ENCODE results near the gene NAV2.
"Not testable (repeated sequence)": the region's sequence is repeated elsewhere in the genome, so short reads cannot be mapped to it uniquely, and the experiment has no call there.

Gene NAV2

DNA sequence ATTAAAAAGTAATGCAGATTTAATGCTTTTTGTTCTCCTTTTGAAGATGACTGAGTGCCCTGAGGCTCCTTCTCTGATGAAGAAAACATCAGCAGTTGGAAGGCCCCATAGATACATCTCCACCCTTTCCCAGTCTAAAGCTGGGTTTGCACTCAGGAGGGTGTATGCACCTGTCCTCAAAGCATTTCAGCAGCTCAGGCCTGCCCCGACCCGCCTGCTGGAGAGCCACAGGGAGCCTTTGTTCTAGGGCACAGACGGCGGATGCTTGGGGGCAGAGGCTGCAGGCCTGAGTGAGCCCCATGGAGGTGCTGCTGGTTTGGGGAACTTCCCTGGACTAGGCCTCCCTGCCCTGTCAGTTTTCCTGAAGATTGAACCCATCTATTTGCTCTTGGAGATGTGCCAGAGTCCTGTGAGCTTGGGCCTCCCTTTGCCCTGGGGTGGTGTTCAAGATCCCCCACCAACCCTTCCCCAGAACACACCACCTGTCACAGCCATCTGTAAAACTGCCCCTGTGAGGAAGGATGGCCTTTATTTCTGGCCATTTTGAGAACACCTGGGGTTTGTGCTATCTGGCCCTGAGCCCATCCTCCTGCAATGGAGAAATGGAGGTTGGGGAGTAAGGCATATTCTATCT, 160.0 kb downstream of the NAV2 start:
- no peak for DNase-seq

DNA sequence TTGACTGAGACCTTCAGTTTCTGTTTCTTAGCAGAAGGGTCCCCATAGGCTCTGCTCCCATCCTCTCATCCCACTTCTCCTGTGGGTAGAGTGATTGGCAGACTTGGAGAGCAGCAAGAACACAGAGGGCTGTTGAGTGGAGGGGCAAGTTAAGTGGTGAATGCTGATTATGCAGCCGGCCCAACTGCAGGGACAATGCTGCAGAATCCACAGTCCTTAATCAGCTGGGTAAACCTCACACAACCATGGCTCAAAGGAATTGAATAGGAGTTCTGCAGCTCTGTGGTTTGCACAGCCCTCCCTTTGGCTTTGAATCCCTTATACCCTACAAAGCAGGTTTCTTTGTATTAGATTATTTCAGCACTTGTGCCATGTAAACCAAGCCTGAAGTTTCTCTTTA, 161.1 kb downstream of the NAV2 start:
- DNase-seq = no peak

DNA sequence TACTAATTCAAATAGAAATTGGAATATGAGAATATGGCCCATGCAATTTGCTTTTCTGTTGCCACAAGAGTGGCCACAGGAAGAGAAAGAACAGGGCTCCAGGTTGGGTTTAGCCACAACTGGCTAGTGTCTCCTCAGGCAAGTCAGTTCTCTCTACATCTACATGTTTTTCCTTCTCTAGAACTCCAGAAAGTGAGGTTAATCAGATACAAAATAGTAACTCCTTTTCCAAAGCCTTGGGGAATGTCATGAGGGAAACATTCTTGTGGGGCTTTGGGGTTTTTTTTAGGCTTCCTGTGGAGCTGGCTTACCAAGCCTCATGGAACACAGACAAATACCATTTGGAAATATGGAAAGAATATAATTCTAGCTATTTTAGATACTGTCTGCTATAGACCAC, 161.6 kb downstream of the NAV2 start:
- DNase-seq = no peak

DNA sequence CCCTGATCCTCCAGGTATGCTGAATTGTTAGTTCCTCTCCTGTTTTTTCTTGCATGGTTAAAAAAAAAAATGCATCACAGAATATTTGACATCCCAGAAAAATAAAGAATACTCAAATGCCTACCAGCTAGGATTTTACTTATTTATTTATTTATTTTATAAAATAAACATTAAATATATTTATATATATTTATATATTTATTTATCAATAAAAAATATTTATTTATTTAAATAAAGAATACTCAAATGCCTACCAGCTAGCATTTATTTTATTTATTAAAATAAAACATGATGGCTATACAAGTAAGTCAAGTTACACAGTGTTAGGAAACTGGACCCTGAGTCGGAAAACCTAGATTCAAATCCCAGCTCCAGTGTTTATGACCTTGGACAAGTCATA, 164.1 kb downstream of the NAV2 start:
- no peak for DNase-seq

DNA sequence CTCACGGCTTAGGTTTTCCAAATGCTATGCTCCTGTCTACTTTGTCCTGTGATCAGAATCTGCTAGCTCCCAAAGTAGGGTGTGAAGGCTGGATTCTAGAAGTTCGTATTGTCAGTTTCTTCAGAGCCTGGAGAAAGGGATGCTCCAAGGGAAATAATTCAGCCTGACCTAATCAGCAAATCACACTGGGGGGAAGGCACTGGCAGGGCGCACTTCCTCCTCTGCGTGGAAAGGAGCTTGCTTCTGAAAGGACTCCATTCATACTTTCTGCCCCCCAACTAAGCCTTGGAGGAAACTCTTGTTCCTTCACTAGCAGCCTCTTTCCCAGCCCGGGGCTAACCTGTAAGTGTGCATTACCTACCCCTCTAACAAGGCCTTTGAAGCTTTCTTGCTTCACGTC, 165.9 kb downstream of the NAV2 start:
- no peak for DNase-seq

DNA sequence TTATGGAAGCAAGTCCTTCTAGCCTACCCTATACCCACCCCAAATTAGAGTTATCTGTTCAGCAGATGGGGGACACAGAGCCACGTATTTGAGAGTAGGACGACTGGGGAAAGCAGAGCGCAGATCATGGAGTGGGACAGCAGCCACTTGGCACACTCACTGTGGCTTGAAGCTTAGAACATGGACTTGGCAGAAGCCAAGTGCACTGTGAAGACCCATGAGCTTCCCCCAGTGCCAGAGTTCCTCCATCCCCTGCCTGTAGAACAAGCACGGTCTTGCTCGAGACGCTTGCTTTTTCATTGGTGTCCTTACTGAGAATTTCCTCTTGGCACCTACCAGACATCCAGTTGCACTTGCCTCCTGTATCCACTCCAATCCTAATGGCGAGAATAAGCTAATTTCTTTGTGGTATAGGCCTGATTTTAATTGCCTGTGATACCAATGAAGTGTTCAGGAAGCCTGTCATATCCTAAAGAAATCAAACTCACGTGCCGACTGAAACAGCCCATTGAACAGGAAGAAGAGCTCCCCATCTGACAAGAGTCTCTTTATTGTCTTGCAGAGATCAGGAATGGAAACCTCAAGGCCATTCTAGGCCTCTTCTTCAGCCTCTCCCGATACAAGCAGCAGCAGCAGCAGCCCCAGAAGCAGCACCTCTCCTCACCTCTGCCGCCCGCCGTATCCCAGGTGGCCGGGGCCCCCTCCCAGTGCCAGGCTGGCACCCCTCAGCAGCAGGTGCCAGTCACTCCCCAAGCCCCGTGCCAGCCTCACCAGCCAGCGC, 166.9 kb downstream of the NAV2 start:
- no peak for DNase-seq

DNA sequence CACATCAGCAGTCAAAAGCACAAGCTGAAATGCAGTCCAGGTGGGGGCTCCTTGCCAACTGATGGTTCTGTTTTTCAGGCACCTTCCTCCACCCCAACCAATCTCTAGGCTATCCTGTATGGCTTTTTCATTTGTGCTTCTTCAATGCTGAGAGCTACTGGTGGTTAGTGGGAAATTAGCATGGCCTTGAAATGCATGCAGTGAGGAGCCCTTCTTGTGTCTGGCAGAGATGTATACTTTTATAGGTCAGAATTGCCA, 167.4 kb downstream of the NAV2 start:
- DNase-seq = no peak

DNA sequence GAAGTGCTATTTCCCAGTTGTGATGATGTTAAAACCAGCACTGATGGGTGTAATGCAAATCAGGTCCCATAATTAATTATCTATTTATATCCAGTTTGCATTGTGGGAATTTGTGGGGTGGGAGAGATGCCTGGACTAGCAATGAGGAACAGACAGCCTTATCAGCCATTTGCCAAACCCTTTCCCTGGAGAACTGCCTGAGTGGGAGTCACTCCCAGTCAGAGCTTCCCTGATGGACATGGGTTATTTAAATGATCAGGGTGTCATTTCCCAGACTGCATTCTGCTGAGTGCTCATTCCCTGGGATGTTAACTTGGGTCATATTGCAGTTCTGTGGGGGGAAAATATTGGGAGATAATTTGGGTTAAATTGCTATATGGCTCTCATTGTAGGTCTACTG, 168.5 kb downstream of the NAV2 start:
- DNase-seq = no peak

DNA sequence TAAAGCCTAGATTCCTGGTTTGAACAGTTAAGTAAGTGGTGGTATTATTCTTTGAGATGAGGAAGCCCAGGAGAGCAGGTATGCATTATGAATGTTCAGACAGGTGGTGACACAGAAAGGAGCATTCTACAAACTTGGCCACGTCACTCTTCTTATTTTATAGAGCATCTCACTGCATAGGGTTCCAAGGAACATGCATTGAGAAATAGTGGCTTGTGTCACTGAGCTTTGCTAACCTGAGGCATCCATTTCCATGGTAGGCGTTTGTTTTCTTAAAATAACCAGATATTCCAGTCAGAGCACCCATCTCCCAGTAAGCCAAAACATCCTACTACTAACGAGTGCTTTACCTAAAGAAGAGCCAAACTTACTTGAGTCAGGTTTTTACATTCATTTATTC, 169.7 kb downstream of the NAV2 start:
- no peak for DNase-seq

DNA sequence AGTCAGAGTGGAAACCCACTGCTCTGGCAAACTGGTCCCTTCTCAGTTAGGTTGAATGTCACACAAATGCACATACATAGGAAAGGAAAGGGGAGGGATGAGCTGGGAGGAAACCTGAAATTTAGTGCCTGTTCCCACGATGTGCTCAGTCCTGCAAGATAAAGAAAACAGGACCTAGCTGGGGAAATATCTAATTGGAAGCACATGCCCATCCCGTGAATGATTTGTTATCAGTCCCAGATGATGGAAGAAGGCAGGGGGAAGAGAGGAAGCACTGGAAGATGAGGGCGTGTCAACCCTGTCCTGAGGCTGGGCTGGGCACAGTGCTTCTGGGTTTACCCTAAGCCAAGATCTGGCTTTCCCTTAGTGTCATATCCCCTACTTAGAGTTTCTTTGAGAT, 173.9 kb downstream of the NAV2 start:
- no peak for DNase-seq

DNA sequence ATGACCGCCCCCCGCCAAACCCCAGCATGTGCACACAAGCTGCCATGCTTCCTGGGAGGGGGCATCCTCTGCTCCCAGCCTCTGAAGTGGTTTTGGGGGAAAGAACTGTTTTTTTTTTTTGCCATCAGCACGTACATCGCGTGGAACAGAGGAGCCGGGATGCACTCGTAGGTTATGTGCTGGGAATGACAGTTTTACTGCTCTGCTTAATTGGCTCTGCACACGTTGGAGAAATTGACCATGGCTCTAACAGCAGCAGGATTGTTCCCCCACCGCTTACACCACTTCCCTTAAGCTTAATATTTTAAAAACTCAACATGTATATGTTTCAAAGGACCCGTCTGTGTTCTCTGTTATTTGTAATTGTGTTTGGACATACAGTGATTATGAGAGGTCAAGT, 175.2 kb downstream of the NAV2 start:
- no peak for DNase-seq

DNA sequence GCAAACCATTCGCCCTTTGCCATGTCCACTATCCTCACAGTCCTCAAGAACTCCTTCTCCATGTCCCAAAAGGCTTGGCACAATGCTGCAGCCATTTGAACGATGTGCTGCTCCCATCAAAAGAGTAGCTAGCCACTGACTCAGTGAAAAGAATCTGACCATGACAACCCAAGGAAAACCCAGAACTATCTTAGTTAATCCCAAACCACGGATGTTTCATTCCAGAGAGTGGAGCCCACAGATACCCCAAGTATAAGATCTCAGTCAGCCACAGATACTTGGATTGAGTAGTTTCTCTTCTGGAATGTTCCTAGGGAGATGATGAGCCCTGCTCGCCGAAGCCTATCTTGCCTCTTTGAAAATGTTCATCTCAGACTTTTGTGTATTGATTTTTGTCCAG, 176.9 kb downstream of the NAV2 start:
- no peak for DNase-seq

DNA sequence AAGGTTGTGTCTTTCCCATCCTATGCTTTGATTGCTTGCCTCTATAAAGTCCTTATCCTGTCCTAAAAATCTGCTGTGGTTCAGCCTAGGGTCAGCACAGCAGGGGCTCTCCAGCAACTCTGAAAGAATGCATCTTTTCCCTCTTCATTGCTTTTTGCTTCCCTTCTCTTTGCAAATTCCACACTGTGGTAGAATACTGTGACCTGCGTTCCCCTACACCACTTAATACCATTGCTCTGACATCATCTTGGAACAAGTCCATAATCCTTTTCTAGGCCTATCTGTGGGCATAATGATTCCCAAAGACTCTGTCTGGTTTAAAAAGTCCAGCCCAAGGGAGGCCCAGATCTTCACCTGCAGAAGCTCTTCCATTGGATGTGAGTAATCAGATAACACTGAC, 177.7 kb downstream of the NAV2 start:
- no peak for DNase-seq

DNA sequence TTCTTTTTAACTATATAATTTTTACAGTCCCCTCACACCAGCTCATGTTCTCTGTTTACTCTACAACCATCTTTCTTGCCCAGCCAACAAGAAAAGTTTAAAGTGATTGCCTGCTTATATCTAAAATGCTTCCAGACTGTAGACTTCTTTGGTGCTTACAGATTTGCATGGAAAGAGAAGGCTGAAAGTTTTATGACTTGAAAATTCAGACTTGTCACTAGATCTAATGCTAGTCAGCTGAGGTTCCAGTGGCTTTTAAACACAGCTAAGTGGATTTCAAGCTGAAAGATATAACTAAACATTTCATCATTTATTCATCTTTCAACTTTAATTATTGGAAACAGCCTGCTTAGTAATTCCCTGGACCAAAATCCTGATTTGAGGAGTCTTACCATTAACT, 178.4 kb downstream of the NAV2 start:
- DNase-seq = no peak

DNA sequence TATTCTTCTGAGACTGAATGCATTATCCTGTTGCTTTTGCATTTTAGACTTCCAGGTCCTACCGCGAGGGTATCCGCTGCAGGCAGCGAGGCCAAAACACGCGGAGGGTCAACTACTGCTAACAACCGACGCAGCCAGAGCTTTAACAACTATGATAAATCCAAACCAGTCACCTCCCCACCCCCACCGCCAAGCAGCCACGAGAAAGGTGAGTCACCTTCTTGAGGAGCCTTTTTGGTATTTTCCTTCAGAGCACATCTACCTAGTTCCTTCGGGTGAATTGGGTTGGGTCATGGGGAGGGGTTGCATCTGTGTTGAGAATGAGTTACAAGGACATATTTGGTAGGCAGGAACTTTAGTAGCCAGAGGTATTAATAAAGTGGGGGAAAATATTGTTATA, 179.8 kb downstream of the NAV2 start:
- DNase-seq = no peak

DNA sequence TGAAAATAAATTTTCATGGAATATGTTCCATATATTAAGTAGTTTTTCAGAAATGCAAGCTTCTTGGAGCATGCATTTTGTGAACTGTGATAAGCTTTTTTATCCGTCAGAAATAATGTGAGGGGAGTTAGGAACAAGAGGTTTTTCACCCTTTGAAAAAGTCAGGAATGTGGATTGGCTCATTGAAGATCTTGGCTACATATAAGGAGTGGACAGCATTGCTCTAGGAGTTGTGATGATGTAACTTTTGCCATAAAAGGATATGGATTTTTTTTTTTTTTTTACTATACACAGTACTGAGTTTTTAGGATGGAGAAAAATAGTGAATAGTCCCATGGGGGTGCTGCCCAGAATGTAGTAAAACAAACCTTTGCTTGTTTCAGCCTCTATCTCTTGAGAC, 180.2 kb downstream of the NAV2 start:
- DNase-seq = no peak

DNA sequence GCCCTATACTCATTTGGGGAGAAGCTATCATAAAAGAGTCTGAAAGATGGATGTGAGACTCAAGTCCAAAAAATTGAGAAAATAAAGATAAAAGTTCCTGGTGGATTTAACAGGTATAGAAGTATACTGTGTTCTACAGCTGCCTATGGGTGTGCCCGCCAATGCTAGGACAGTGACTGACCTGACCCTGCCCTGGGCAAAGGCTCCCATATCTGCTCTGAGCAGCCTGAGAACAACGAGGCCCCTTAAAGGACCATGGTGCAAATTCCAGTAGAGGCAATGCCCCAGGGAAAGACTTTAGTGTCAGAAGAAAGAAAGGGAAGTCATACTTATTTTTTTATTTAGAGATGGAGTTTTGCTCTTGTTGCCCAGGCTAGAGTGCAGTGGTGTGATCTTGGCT, 181.8 kb downstream of the NAV2 start:
- no peak for DNase-seq

DNA sequence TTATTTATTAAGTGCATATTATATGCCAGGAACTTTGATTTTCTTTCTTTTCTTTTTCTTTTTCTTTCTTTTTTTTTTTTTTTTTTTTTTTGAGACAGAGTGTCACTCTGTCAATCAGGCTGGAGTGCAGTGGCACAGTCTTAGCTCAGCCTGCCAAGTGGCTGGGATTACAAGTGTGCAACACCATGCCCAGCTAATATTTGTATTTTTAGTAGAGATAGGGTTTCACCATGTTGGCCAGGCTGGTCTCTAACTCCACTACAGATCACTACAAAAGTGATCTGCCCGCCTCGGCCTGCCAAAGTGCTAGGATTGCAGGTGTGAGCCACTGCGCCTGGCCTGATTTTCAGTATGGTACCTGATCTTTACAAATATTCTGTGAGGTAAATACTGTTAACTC, 182.4 kb downstream of the NAV2 start:
- not testable (repeated sequence) for DNase-seq

DNA sequence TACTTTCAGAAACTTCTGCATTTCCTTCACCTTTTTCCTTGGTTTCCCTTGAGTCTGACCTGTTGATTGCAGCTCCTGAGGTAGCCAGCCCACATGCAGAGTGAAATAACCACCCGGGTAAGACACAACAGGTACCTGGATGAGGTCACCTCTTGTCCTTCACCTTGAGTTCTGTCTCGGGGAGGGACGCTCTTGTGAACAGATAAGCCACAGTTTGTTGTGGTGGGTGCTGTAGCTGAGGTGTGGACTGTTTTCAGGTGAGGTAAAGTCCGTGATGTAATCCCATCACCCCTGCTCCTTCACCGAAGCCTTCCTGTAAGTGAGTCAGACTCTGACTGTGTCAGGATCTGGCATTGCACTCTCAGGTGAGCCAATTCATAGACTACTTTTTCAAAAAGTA, 183.1 kb downstream of the NAV2 start:
- DNase-seq = no peak

DNA sequence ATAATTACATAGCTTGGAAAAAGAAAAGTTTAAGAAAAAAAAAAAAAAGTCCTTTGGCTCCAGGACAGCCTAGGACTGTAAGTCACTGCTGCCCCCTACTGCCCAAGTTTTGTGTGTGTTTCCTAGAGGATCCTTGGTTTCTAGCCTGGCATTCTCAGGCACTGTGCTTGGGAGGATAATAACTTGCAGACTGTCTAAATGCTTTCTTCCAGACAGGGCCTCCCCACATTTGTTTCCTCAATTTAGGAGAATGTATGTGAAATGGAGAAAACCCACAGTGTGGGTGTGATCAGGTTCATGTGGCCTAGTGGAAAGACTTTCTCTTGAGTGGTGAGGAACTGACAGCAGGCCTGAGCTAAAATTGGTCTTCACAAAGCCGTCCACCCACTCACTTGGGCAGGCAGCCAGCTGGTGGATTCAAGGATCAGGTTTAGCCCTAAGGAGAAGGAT, 191.0 kb downstream of the NAV2 start:
- peak; percentile 73 for DNase-seq

DNA sequence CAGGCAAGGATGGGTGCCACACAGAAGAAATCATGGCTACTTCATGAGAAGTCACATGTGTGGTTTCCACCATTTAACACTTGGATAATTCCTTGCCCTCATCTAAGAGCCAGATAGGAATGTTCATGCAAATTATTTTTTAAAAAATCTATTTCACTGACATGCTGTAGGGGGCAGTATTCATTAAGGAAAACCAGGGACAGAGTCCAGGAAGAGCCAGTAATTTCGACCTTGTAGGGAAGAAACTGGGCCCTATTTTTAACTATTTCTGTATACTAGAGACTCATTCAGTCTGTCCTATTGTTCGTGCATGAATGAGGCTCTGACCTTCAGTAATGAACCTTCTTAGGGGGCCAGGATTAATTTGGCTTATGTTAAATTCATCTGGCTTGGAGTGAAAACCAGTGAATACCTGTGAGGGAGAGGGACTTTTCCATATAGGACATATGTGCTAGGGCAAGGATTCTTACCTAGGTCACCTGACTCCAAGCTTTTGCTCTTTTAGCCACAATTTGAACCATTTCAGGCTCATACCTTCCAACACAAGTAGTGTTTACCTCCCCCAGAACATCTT, 192.7 kb downstream of the NAV2 start:
- no peak for DNase-seq

DNA sequence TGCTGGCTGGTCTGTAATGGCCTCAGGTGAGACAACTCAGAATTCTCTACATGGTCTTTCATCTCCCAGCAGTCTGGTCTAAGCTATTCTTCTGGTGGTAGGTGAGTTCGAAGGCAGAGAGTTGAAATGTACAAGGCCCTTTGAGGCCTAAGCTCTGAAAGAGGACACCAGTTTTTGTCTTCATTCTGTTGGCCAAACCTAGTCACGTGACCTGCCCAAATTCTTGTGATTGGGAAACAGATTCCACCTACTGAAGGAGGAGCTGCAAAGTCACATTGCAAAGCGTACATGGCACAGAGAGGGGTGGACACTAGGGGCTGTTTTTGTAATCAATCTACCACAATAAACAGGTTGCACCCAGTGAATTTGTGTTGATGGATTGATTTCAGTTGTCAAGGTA, 193.5 kb downstream of the NAV2 start:
- DNase-seq = no peak

DNA sequence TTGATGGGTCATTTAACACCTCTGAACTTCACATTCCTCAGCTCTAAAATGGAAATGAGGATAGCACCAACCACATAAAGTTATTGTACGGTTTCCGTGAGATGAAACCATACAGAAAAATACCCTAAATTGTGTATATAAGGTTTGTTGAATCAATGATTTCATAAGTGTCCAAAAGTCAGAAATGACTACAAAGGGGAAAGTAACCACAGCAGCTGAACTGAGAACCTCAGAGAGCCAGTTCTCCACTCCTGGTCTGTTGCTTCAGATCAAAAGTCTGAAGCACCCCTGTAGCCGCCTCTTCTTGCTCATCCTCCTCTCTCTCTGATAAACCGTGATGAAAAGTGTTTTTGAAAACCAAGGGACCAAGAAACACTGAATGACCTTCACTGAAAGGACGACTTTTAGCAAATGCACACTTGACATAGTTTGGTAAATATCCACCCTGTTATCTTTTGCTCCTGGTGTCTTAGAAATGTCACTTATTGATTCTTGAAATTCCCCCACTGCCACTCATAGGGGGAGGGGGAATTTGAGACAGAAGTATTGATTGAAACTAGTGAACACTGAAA, 194.5 kb downstream of the NAV2 start:
- DNase-seq = no peak

DNA sequence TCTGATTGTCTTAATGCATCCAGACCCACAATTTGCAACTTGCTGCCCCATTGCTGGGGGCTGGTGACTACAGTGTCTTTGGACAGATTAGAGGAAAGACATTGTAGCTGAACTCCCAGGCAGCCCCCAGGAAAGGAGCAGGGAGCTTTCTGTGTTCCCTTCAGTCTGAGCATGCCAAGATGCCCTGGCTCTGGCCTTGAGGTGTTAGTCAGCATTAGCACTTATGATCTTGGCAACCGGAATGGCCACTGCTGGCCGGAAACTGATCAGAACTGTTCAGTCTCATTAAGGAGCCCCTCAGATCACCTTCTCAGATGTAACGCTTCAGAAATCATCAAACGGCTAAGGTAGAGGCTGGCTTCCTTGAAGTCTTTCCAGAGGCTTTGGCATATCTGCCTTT, 195.2 kb downstream of the NAV2 start:
- DNase-seq = no peak

DNA sequence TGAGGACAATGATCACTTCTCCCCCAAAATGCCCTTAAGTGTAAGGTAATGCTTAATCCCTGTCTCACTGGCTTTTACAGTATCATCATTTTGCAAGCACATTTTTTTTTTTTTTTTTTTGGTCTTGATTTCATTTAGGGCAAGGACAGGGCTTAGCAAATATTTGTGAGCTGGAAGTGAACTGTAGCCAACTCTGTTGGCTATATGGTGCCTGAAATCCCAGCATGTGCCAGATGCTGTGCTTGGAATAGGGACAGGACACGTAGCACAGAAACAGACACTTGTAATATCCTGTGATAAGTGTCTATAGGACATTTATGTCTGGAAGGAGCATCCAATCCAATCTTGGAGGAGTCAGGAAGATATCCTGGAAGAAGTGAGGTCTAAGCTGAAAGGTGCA, 198.3 kb downstream of the NAV2 start:
- no peak for DNase-seq

Measured in stimulated activated CD4-positive, alpha-beta T cell treated with anti-CD3 and anti-CD28 coated beads, Interleukin-15, amount 100 ng/mL, for 24 hours (primary cell).